T1000 (cell line): ENCODE measurements around the gene ARRB2.
"Not testable (repeated sequence)": the region's sequence is repeated elsewhere in the genome, so short reads cannot be mapped to it uniquely, and the experiment has no call there.

Experiments used
- DNase-seq: peaks from one replicate; lab custom pipeline; 2025; ENCODE audit warnings: mixed read lengths; lab: John Stamatoyannopoulos, UW

Gene ARRB2

GRCh38 chr17:4709794-4710692 is at the start of gene ARRB2:
Gene ARRB2 (plus strand): TSS chr17:4710632. CDS start chr17:4710722, 90 bp downstream.
- DNase-seq: peak; percentile 99

GRCh38 chr17:4663711-4664110 is 46.7 kb upstream of the ARRB2 start:
- no peak for DNase-seq

- DNase-seq: no peak
Measured at GRCh38 chr17:4664230-4664629, 46.2 kb upstream of the ARRB2 start.

- DNase-seq: no peak
Measured at GRCh38 chr17:4665027-4665426, 45.4 kb upstream of the ARRB2 start.

- no peak for DNase-seq
Measured at GRCh38 chr17:4666296-4666695, 44.1 kb upstream of the ARRB2 start.

GRCh38 chr17:4667166-4667565 is 43.3 kb upstream of the ARRB2 start:
- no peak for DNase-seq

- DNase-seq: no peak
Measured at GRCh38 chr17:4672055-4672630, 38.3 kb upstream of the ARRB2 start.

- DNase-seq: no peak
Measured at GRCh38 chr17:4672751-4673150, 37.7 kb upstream of the ARRB2 start.

- no peak for DNase-seq
Measured at GRCh38 chr17:4673169-4673568, 37.3 kb upstream of the ARRB2 start.

- DNase-seq: no peak
Measured at GRCh38 chr17:4673986-4674684, 36.3 kb upstream of the ARRB2 start.

- no peak for DNase-seq
Measured at GRCh38 chr17:4674685-4674998, 35.8 kb upstream of the ARRB2 start.

- DNase-seq: no peak
Measured at GRCh38 chr17:4675791-4676190, 34.6 kb upstream of the ARRB2 start.

GRCh38 chr17:4676791-4677190 is 33.6 kb upstream of the ARRB2 start:
- DNase-seq: no peak

- peak; percentile 31 for DNase-seq
Measured at GRCh38 chr17:4678448-4679026, 31.9 kb upstream of the ARRB2 start.

- peak; percentile 3 for DNase-seq
Measured at GRCh38 chr17:4679658-4680057, 30.8 kb upstream of the ARRB2 start.

- DNase-seq: not testable (repeated sequence)
Measured at GRCh38 chr17:4683739-4684138, 26.7 kb upstream of the ARRB2 start.

GRCh38 chr17:4689872-4690271 is 20.6 kb upstream of the ARRB2 start:
- not testable (repeated sequence) for DNase-seq

- no peak for DNase-seq
Measured at GRCh38 chr17:4690745-4691144, 19.7 kb upstream of the ARRB2 start.

GRCh38 chr17:4691686-4692085 is 18.7 kb upstream of the ARRB2 start:
- DNase-seq: no peak

GRCh38 chr17:4693416-4693815 is 17.0 kb upstream of the ARRB2 start:
- no peak for DNase-seq

- DNase-seq: no peak
Measured at GRCh38 chr17:4696437-4696805, 14.0 kb upstream of the ARRB2 start.

- DNase-seq: not testable (repeated sequence)
Measured at GRCh38 chr17:4699401-4700056, 10.9 kb upstream of the ARRB2 start.
